ENCODE data around the gene ADGB.

GRCh38 chr6:146587459-146587858 lies 11.3 kb upstream of the ADGB start:
- TF ChIP-seq CTCF (IDR thresholded peaks at IDR 0.05 in 2 of 3, conservative IDR thresholded peaks at IDR 0.05 in 1 of 3; ENCODE audit: borderline replicate concordance in 1 of 3, insufficient read depth in 1 of 3, low read depth in 2 of 3, low read length in 2 of 3) (no peak), ZNF274 (IDR thresholded peaks at IDR 0.05; ENCODE audit: low read depth, low read length) (no peak), CEBPB (IDR thresholded peaks at IDR 0.05; ENCODE audit: low read depth) (no peak), REST (IDR thresholded peaks at IDR 0.05; ENCODE audit: low read depth) (no peak), ATF3 (IDR thresholded peaks at IDR 0.05) (no peak), ZBTB33 (IDR thresholded peaks at IDR 0.05; ENCODE audit: extremely low read depth, insufficient replicate concordance, low read length) (no peak), EZH2 (IDR thresholded peaks at IDR 0.05) (no peak), POLR2AphosphoS5 (IDR thresholded peaks at IDR 0.05; ENCODE audit: low read depth, low read length) (no peak)

Data from HCT116 (cell line).